Stomach (tissue), 9 donors: ENCODE measurements around the gene ZNF544. TPM values are rescaled to one million over a fixed set of nuclear protein-coding genes. Genes with fewer than 3 reads are reported as not detected.
A peak's percentile ranks its signal among the peaks of the same experiment; 100 is the strongest.
"Not testable (repeated sequence)": the region's sequence is repeated elsewhere in the genome, so short reads cannot be mapped to it uniquely, and the experiment has no call there.

Experiments
- DNase-seq, 2 donors: peaks; one replicate each; pipeline versions ENCODE4 v3.0.0 to v3.0.0-alpha.2; 2013 to 2019
- H3K27ac ChIP-seq, 5 donors: fragments of 200-600 bp in 4 of 5; sonication (generic) in 4 of 5; one replicate each; pipeline ENCODE4 v1.5.1; 2013 to 2019; ENCODE audit warnings: mild to moderate bottlenecking in 1 of 5, moderate library complexity in 1 of 5
- H3K27me3 ChIP-seq, 3 donors: fragments of 200-600 bp; sonication (generic); one replicate each; pipeline ENCODE4 v1.5.1; 2017 to 2019; ENCODE audit warnings: mixed run types in 1 of 3
- H3K36me3 ChIP-seq, 4 donors: fragments of 200-600 bp; sonication (generic); 1 replicate in 3 of 4; 2 replicates in 1 of 4; pipeline ENCODE4 v1.5.1; 2016 to 2019
- H3K4me1 ChIP-seq, 4 donors: fragments of 200-600 bp; sonication (generic); one replicate each; pipeline ENCODE4 v1.5.1; 2016 to 2019
- H3K4me3 ChIP-seq, 4 donors: fragments of 200-600 bp; sonication (generic) in 3 of 4; one replicate each; pipeline ENCODE4 v1.5.1; 2016 to 2019; ENCODE audit warnings: mild to moderate bottlenecking in 1 of 4
- H3K9me3 ChIP-seq, 4 donors: fragments of 200-600 bp; sonication (generic); one replicate each; pipeline ENCODE4 v1.5.1; 2016 to 2019
- POLR2A ChIP-seq, 4 donors: fragments of 450-650 bp; IDR thresholded peaks; one replicate each; pipeline ENCODE4 v1.6.1; 2016; ENCODE audit warnings: antibody characterized with exemption in 4 of 4, control low read depth in 2 of 4, mild to moderate bottlenecking in 1 of 4, moderate library complexity in 1 of 4
- WGBS, 5 donors: extraction: QIAGEN DNeasy Blood & Tissue Kit in 3 of 5; methylation state at CpG; one replicate each; pipeline versions ENCODE4 v1.1.5 to v1.1.7; 2013 to 2018; 5-methylcytosine and 5-hydroxymethylcytosine counted together
- intact Hi-C: fragments of 100-400 bp; cut with DNase I; formaldehyde crosslinking; loops from one replicate; pipeline ENCODE4 v1.15.1; 2023; ENCODE audit warnings: low total_unique reads
- polyA plus RNA-seq, 3 donors: library from polyadenylated mRNA; stranded (reverse); fragments of 200-250 nt; gene quantifications; one replicate each; pipeline ENCODE4 v1.2.3, GENCODE V29; 2013
- total RNA-seq, 5 donors: library from RNA; depleted of rRNA; stranded (reverse); fragments of >200 nt; gene quantifications; one replicate each; pipeline versions ENCODE4 v1.1.0 to v1.2.3, GENCODE V29; 2014 to 2016
- TF ChIP-seq, protein P1 (sequence below), 7 experiments: fragments of 450-650 bp in 4 of 7; fragments of 200-600 bp in 3 of 7; sonication (generic) in 3 of 7; IDR thresholded peaks; one replicate each; pipeline ENCODE4 v1.5.1; 2016 to 2019; ENCODE audit warnings: antibody characterized with exemption in 7 of 7, control low read depth in 2 of 7, mild to moderate bottlenecking in 1 of 7
- donor health status: healthy with polysubstance abuse.
- donor health status: Bipolar disorder and iron deficiency.
- donor health status: healthy.

The ZNF544 gene
- total and polyA plus RNA-seq, 8 donors: 9.5 to 60.7 (median 20.0) TPM

DNA sequence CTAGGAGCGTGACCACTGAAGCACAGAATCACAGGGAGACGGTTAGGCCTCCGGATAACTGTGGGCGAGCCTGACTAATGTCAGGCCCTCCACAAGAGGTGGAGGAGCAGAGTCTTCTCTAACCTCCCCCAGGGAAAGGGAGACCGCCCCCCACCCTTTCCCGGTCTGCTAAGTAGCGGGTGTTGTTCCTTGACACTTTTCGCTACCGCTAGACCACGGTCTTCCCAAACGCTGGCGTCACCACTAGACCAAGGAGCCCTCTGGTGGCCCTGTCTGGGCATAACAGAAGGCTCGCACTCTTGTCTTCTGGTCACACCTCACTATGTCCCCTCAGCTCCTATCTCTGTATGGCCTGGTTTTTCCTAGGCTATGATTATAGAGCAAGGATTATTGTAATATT is 82.0 kb downstream of the ZNF544 start:
- Histone ChIP-seq H3K36me3 (peaks cover 34 to 87% (median 85%) of the 10 kb centered on the region in 4 donors), H3K4me1 (peaks cover 8 to 35% (median 18%) of the 10 kb centered on the region in 4 donors)
- H3K9me3 ChIP-seq, H3K4me3 ChIP-seq, H3K27ac ChIP-seq, intact Hi-C loops, H3K27me3 ChIP-seq: not testable (repeated sequence)
- WGBS, 5 donors: 66 to 82% (median 78%) methylated on average over 12 to 13 of the region's 13 CpGs
- peak in 1 of 2 donors; percentile 34 for DNase-seq
- TF ChIP-seq, protein P1, sequence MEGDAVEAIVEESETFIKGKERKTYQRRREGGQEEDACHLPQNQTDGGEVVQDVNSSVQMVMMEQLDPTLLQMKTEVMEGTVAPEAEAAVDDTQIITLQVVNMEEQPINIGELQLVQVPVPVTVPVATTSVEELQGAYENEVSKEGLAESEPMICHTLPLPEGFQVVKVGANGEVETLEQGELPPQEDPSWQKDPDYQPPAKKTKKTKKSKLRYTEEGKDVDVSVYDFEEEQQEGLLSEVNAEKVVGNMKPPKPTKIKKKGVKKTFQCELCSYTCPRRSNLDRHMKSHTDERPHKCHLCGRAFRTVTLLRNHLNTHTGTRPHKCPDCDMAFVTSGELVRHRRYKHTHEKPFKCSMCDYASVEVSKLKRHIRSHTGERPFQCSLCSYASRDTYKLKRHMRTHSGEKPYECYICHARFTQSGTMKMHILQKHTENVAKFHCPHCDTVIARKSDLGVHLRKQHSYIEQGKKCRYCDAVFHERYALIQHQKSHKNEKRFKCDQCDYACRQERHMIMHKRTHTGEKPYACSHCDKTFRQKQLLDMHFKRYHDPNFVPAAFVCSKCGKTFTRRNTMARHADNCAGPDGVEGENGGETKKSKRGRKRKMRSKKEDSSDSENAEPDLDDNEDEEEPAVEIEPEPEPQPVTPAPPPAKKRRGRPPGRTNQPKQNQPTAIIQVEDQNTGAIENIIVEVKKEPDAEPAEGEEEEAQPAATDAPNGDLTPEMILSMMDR (IDR thresholded peaks at IDR 0.05): peak in 1 of 7 experiments; percentile 23

DNA sequence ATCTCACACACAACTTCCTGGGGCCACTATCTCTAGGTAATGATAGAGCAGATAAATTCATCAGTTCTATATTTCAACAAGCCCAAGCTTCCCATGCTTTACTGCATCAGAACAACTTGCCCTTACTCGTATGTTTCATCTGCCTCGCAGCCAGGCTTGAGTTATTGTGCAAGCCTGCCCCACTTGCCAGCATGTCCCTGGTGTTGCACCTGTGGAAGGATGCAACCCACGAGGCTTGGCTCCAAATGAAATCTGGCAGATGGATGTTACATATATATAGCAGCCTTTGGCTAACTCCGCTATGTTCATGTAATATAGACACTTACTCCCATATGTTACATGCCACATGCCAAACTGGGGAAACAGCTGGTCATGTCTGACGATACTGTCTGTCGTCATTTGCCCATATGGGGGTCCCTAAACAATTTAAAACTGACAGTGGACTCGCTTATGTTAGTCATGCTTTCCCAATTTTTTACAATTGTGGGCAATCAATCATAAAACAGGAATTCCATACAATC is 82.7 kb downstream of the ZNF544 start:
- DNase-seq: no peak
- TF ChIP-seq POLR2A (IDR thresholded peaks at IDR 0.05): no peak
- Histone ChIP-seq H3K4me3 (no peak overlapping the region), H3K27ac (no peak overlapping the region), H3K9me3 (no peaks in the 10 kb centered on the region), H3K27me3 (no peaks in the 10 kb centered on the region), H3K36me3 (peaks cover 34 to 94% (median 92%) of the 10 kb centered on the region in 4 donors), H3K4me1 (peaks cover under 1 to 27% (median 11%) of the 10 kb centered on the region in 4 donors)
- intact Hi-C loops: no loop called here
- 89 to 98% (median 94%) methylated on average over 7 of the region's 7 CpGs for WGBS, 5 donors

Other genes starting within 250 kb of the ZNF544 start
- gene ZNF606, start 226.1 kb upstream of the ZNF544 start, total RNA-seq: 10 to 100 TPM in 3 of 5 donors, 1 to 10 TPM in 2; 5.8 to 35.2 (median 18.0) TPM
- 1 to 10 TPM; 1.2 to 6.3 (median 5.2) TPM for gene ZNF606, start 226.1 kb upstream of the ZNF544 start, polyA plus RNA-seq
- under 1 TPM in 1 of 5 donors, not detected in 4; 0.92 TPM for gene ZSCAN1, start 194.9 kb upstream of the ZNF544 start, total RNA-seq
- gene ZSCAN1, start 194.9 kb upstream of the ZNF544 start, polyA plus RNA-seq: under 1 TPM in 2 of 3 donors, not detected in 1; 0.20 to 0.44 TPM
- gene ZNF135, start 169.6 kb upstream of the ZNF544 start, total RNA-seq: 10 to 100 TPM in 1 of 5 donors, 1 to 10 TPM in 3, not detected in 1; 3.5 to 16.3 (median 7.6) TPM
- 1 to 10 TPM; 1.6 to 4.9 (median 2.7) TPM for gene ZNF135, start 169.6 kb upstream of the ZNF544 start, polyA plus RNA-seq
- 100 to 1,000 TPM in 1 of 5 donors, 10 to 100 TPM in 4; 27.0 to 327 (median 60.6) TPM for gene ZSCAN18, start 130.7 kb upstream of the ZNF544 start, total RNA-seq
- 10 to 100 TPM; 15.5 to 50.3 (median 35.4) TPM for gene ZSCAN18, start 130.7 kb upstream of the ZNF544 start, polyA plus RNA-seq
- 10 to 100 TPM in 1 of 5 donors, 1 to 10 TPM in 3, under 1 TPM in 1; 0.58 to 18.2 (median 4.9) TPM for gene ZNF329, start 78.1 kb upstream of the ZNF544 start, total RNA-seq
- 1 to 10 TPM; 3.3 to 3.9 (median 3.4) TPM for gene ZNF329, start 78.1 kb upstream of the ZNF544 start, polyA plus RNA-seq
- gene ZNF274, start 45.9 kb upstream of the ZNF544 start, total RNA-seq: 10 to 100 TPM in 4 of 5 donors, 1 to 10 TPM in 1; 6.2 to 46.9 (median 28.6) TPM
- 10 to 100 TPM in 2 of 3 donors, 1 to 10 TPM in 1; 5.9 to 16.1 (median 12.2) TPM for gene ZNF274, start 45.9 kb upstream of the ZNF544 start, polyA plus RNA-seq
- 1 to 10 TPM; 1.4 to 9.0 (median 4.9) TPM for gene ZNF8, start 50.0 kb downstream of the ZNF544 start, total RNA-seq
- gene ZNF8, start 50.0 kb downstream of the ZNF544 start, polyA plus RNA-seq: 1 to 10 TPM in 1 of 3 donors, under 1 TPM in 2; 0.81 to 1.1 (median 0.95) TPM
- 10 to 100 TPM; 25.2 to 93.6 (median 48.4) TPM for gene ERVK3-1, start 76.5 kb downstream of the ZNF544 start, total RNA-seq
- gene ERVK3-1, start 76.5 kb downstream of the ZNF544 start, polyA plus RNA-seq: 10 to 100 TPM; 25.0 to 45.1 (median 35.1) TPM
- gene ZSCAN22, start 98.1 kb downstream of the ZNF544 start, total RNA-seq: 1 to 10 TPM in 3 of 5 donors, under 1 TPM in 1, not detected in 1; 0.45 to 5.2 (median 1.6) TPM
- gene ZSCAN22, start 98.1 kb downstream of the ZNF544 start, polyA plus RNA-seq: 1 to 10 TPM in 1 of 3 donors, under 1 TPM in 2; 0.75 to 1.4 (median 0.83) TPM
- gene A1BG, start 124.6 kb downstream of the ZNF544 start, total RNA-seq: 10 to 100 TPM in 1 of 5 donors, 1 to 10 TPM in 2, not detected in 2; 1.1 to 30.9 (median 1.7) TPM
- gene A1BG, start 124.6 kb downstream of the ZNF544 start, polyA plus RNA-seq: 10 to 100 TPM; 19.7 to 61.7 (median 33.8) TPM
- gene ZNF497, start 133.8 kb downstream of the ZNF544 start, total RNA-seq: 10 to 100 TPM in 1 of 5 donors, 1 to 10 TPM in 2, under 1 TPM in 1, not detected in 1; 0.14 to 12.3 (median 3.2) TPM
- gene ZNF497, start 133.8 kb downstream of the ZNF544 start, polyA plus RNA-seq: 1 to 10 TPM in 1 of 3 donors, under 1 TPM in 2; 0.12 to 1.0 (median 0.46) TPM
- 1 to 10 TPM in 4 of 5 donors, not detected in 1; 1.8 to 8.5 (median 2.3) TPM for gene ZNF837, start 152.1 kb downstream of the ZNF544 start, total RNA-seq
- gene ZNF837, start 152.1 kb downstream of the ZNF544 start, polyA plus RNA-seq: 1 to 10 TPM; 2.3 to 3.0 (median 2.4) TPM
- 1,000 to 10,000 TPM in 3 of 5 donors, 100 to 1,000 TPM in 2; 801 to 1,605 (median 1,501) TPM for gene RPS5, start 158.4 kb downstream of the ZNF544 start, total RNA-seq
- 1,000 to 10,000 TPM; 1,495 to 2,322 (median 1,503) TPM for gene RPS5, start 158.4 kb downstream of the ZNF544 start, polyA plus RNA-seq
- gene RNF225, start 166.7 kb downstream of the ZNF544 start, total RNA-seq: not detected
- under 1 TPM in 1 of 3 donors, not detected in 2; 0.13 TPM for gene RNF225, start 166.7 kb downstream of the ZNF544 start, polyA plus RNA-seq
- 100 to 1,000 TPM in 1 of 5 donors, 10 to 100 TPM in 2, 1 to 10 TPM in 1, not detected in 1; 5.4 to 114 (median 17.2) TPM for gene ZNF584, start 179.7 kb downstream of the ZNF544 start, total RNA-seq
- 10 to 100 TPM in 1 of 3 donors, 1 to 10 TPM in 2; 5.6 to 10.8 (median 6.8) TPM for gene ZNF584, start 179.7 kb downstream of the ZNF544 start, polyA plus RNA-seq
- 1 to 10 TPM; 3.0 to 8.9 (median 6.4) TPM for gene ZNF132, start 211.2 kb downstream of the ZNF544 start, total RNA-seq
- gene ZNF132, start 211.2 kb downstream of the ZNF544 start, polyA plus RNA-seq: 1 to 10 TPM in 2 of 3 donors, under 1 TPM in 1; 0.68 to 1.2 (median 1.1) TPM
- 10 to 100 TPM in 1 of 5 donors, 1 to 10 TPM in 2, under 1 TPM in 1, not detected in 1; 0.58 to 12.6 (median 6.5) TPM for gene ZNF324B, start 222.7 kb downstream of the ZNF544 start, total RNA-seq
- gene ZNF324B, start 222.7 kb downstream of the ZNF544 start, polyA plus RNA-seq: 1 to 10 TPM; 1.6 to 2.3 (median 1.7) TPM
- gene ZNF324, start 238.2 kb downstream of the ZNF544 start, total RNA-seq: 10 to 100 TPM in 1 of 5 donors, 1 to 10 TPM in 4; 5.8 to 11.9 (median 8.5) TPM
- 1 to 10 TPM; 1.7 to 3.0 (median 2.3) TPM for gene ZNF324, start 238.2 kb downstream of the ZNF544 start, polyA plus RNA-seq
- 10 to 100 TPM in 1 of 5 donors, 1 to 10 TPM in 4; 4.6 to 26.1 (median 5.3) TPM for gene ZNF446, start 247.4 kb downstream of the ZNF544 start, total RNA-seq
- 10 to 100 TPM in 1 of 3 donors, 1 to 10 TPM in 2; 7.1 to 13.0 (median 9.2) TPM for gene ZNF446, start 247.4 kb downstream of the ZNF544 start, polyA plus RNA-seq